ENCODE data around the gene GABRG3.

Gene GABRG3

GRCh38 chr15:27088584-27089232, 117.7 kb downstream of the GABRG3 start:
- no peaks in the 10 kb centered on the region for H3K4me1 Mint-ChIP-seq (ENCODE audit: low read depth)
- no peak overlapping the region for H3K27ac Mint-ChIP-seq
- no peak overlapping the region for H3K4me3 Mint-ChIP-seq
- H3K36me3 Mint-ChIP-seq (ENCODE audit: low read depth): no peaks in the 10 kb centered on the region
- H3K9me3 Mint-ChIP-seq: peaks cover 23% of the 10 kb centered on the region
- no peaks in the 10 kb centered on the region for H3K27me3 Mint-ChIP-seq (ENCODE audit: low read depth)

DNA sequence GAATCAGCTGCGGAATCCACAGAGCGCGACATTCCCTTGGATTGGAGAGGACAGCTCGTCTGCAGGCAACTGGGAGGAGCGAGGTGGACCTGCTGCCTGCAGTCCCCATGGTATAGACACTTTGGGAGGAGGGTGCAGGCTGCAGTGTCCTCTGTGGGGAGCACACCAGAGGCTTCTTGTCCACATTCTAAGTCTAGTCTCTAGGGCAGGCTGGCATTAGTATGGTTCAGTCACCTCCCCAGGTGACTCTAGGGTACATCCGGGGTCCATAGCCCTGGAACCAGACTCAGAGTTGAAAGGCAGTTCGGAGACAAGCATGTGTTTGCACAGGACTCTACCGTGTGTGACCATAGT, 118.2 kb downstream of the GABRG3 start:
- H3K4me1 Mint-ChIP-seq (ENCODE audit: low read depth): no peaks in the 10 kb centered on the region
- H3K27me3 Mint-ChIP-seq (ENCODE audit: low read depth): no peaks in the 10 kb centered on the region
- no peak overlapping the region for H3K27ac Mint-ChIP-seq
- no peaks in the 10 kb centered on the region for H3K36me3 Mint-ChIP-seq (ENCODE audit: low read depth)
- H3K9me3 Mint-ChIP-seq: peaks cover 23% of the 10 kb centered on the region
- H3K4me3 Mint-ChIP-seq: no peak overlapping the region

GRCh38 chr15:27089676-27090075, 118.7 kb downstream of the GABRG3 start:
- Mint-ChIP-seq H3K4me1 (ENCODE audit: low read depth) (no peaks in the 10 kb centered on the region), H3K27ac (no peak overlapping the region), H3K4me3 (no peak overlapping the region), H3K36me3 (ENCODE audit: low read depth) (no peaks in the 10 kb centered on the region), H3K27me3 (ENCODE audit: low read depth) (no peaks in the 10 kb centered on the region), H3K9me3 (peaks cover 23% of the 10 kb centered on the region)

DNA sequence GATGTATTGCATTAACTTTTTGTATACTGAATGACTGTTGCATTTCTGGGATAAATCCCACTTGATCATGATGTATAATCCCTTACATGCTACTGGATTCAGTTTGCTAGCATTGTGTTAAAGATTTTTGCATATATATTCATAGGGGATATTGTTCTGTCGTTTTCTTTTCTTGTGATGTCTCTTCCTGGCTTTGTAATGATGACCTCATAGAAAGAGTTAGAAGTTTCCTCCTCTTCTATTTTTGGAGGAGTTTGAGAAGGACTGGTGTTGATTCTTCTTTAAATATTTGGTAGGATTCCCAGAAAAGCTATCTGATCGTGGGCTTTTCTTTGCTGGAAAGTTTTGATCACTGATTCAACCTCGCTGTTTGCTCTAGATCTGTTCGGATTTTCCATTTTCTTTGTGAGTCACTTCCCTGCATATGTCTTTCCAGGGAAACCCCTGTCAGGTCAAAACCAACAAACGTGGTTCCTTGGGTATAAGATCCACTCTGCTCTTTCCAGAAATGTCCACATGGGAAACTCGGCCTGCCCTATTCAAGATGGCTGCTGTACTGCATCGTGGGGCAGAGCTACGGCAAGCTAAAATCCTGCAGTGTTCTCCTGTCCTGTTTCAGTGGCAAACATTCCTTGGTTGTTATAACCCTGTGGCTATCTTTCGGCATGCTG, 120.4 kb downstream of the GABRG3 start:
- H3K9me3 Mint-ChIP-seq: peaks cover 30% of the 10 kb centered on the region
- no peak overlapping the region for H3K4me3 Mint-ChIP-seq
- no peaks in the 10 kb centered on the region for H3K27me3 Mint-ChIP-seq (ENCODE audit: low read depth)
- no peak overlapping the region for H3K27ac Mint-ChIP-seq
- H3K36me3 Mint-ChIP-seq (ENCODE audit: low read depth): no peaks in the 10 kb centered on the region
- H3K4me1 Mint-ChIP-seq (ENCODE audit: low read depth): no peaks in the 10 kb centered on the region

DNA sequence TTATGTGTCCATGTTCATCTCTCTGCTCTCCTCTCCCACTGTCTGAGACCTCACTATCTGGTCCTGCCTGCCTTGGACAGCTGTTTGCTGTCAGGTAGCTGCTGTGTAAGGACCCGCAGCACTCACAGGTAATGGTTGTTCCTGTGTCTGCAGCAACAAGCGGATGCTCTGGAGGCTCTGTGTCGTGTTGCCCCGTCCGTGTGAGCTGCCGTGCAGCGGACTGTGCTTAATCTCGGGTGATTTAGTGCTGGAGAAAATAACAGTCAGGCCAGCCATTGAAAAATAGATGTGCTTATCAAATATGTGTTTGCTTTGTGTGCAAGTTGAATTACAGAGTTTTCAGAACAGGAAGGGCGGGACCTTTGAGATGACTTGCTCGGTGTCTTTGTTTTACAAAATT, 121.4 kb downstream of the GABRG3 start:
- Mint-ChIP-seq H3K36me3 (ENCODE audit: low read depth) (no peaks in the 10 kb centered on the region), H3K4me1 (ENCODE audit: low read depth) (no peaks in the 10 kb centered on the region), H3K9me3 (peaks cover 32% of the 10 kb centered on the region), H3K27me3 (ENCODE audit: low read depth) (no peaks in the 10 kb centered on the region), H3K27ac (no peak overlapping the region), H3K4me3 (no peak overlapping the region)

DNA sequence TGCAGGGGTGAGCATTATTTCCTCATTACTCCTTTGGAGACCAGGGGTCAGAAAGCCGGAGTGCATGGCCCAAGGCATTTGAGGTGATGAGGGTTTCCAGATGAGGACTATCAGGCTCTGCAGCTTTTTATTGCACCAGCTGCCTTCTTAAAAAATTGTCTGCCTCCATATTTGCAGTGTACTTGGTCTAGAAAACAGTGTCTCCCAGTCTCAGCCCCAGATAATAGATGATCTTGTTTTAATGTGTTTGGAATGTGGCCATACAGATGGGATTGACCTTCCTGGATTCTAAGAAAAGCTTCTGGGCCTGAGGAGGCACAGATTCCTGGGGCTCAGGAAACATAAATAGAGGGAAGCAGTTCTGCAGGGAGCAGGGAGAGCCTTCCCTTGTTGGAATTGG, 123.3 kb downstream of the GABRG3 start:
- no peaks in the 10 kb centered on the region for H3K4me1 Mint-ChIP-seq (ENCODE audit: low read depth)
- no peaks in the 10 kb centered on the region for H3K36me3 Mint-ChIP-seq (ENCODE audit: low read depth)
- peaks cover 39% of the 10 kb centered on the region for H3K9me3 Mint-ChIP-seq
- no peaks in the 10 kb centered on the region for H3K27me3 Mint-ChIP-seq (ENCODE audit: low read depth)
- H3K4me3 Mint-ChIP-seq: no peak overlapping the region
- H3K27ac Mint-ChIP-seq: no peak overlapping the region

- H3K36me3 Mint-ChIP-seq (ENCODE audit: low read depth): no peaks in the 10 kb centered on the region
- no peaks in the 10 kb centered on the region for H3K27me3 Mint-ChIP-seq (ENCODE audit: low read depth)
- peaks cover 45% of the 10 kb centered on the region for H3K9me3 Mint-ChIP-seq
- H3K4me1 Mint-ChIP-seq (ENCODE audit: low read depth): no peaks in the 10 kb centered on the region
- no peak overlapping the region for H3K4me3 Mint-ChIP-seq
- no peak overlapping the region for H3K27ac Mint-ChIP-seq
These were observed 125.1 kb downstream of the GABRG3 start for GRCh38 chr15:27095886-27096624.

DNA sequence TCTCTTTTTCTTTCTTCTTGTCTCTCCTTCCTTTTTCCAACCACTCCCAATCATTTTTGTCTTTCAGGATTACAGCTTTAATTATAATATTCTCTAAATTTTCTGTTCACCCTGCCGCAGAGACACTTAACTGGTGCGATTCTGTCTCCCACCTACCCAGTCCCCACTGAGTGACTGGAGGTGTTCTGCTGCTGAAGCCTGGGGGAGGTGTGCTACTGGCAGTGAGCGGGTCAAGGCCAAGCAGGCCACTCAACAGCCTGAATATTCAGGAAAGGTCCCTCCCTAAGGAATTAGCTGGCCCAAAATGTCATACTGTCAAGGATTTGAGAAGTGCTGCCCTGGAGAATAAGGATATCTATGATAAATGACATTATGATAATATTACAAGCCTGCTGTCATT, 126.5 kb downstream of the GABRG3 start:
- Mint-ChIP-seq H3K27me3 (ENCODE audit: low read depth) (no peaks in the 10 kb centered on the region), H3K27ac (no peak overlapping the region), H3K9me3 (peaks cover 39% of the 10 kb centered on the region), H3K4me3 (no peak overlapping the region), H3K36me3 (ENCODE audit: low read depth) (no peaks in the 10 kb centered on the region), H3K4me1 (ENCODE audit: low read depth) (no peaks in the 10 kb centered on the region)

DNA sequence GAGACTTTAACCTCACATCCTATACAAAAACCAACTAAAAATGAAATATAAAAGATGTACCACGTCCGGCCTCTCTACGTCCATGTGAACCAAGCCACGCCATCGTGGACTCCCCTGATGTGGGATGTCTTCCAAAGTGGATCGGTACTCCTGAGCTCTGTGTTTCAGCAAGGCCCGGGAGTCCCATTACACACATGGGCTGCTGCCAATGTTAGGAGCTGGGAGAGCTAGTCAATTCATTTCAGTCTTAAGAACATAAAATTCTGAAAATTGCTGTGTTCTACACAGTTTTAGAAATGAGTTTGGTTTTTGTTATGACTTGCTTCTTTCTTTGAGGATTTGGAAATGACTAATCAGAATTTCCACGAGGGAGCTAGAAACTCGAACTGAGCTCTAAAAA, 131.0 kb downstream of the GABRG3 start:
- no peak overlapping the region for H3K27ac Mint-ChIP-seq
- H3K36me3 Mint-ChIP-seq (ENCODE audit: low read depth): no peaks in the 10 kb centered on the region
- no peaks in the 10 kb centered on the region for H3K4me1 Mint-ChIP-seq (ENCODE audit: low read depth)
- H3K4me3 Mint-ChIP-seq: no peak overlapping the region
- H3K27me3 Mint-ChIP-seq (ENCODE audit: low read depth): no peaks in the 10 kb centered on the region
- peaks cover 28% of the 10 kb centered on the region for H3K9me3 Mint-ChIP-seq

DNA sequence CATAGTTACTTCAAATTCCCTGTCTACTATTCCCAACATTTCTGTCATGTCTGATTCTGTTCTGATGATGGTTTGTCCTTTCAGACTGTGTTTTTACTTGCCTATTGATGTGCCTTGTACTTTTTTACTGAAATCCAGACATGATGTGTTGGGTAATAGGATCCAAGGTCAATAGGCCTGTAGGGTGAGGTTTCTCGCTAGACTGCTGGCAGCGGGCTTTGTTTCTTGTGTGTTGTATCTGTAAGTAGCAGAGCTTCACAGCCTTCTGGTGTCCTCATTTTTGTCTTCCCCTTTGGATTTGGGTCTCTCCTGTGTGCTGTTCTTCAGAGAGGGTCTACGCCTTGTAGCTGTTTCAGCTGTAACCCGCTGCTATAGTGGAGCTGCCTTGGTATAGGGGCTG, 140.3 kb downstream of the GABRG3 start:
- Mint-ChIP-seq H3K27me3 (ENCODE audit: low read depth) (no peaks in the 10 kb centered on the region), H3K27ac (no peak overlapping the region), H3K4me1 (ENCODE audit: low read depth) (no peaks in the 10 kb centered on the region), H3K9me3 (peaks cover 22% of the 10 kb centered on the region), H3K4me3 (no peak overlapping the region), H3K36me3 (ENCODE audit: low read depth) (no peaks in the 10 kb centered on the region)

GRCh38 chr15:27114473-27114872, 143.5 kb downstream of the GABRG3 start:
- no peaks in the 10 kb centered on the region for H3K4me1 Mint-ChIP-seq (ENCODE audit: low read depth)
- no peak overlapping the region for H3K4me3 Mint-ChIP-seq

DNA sequence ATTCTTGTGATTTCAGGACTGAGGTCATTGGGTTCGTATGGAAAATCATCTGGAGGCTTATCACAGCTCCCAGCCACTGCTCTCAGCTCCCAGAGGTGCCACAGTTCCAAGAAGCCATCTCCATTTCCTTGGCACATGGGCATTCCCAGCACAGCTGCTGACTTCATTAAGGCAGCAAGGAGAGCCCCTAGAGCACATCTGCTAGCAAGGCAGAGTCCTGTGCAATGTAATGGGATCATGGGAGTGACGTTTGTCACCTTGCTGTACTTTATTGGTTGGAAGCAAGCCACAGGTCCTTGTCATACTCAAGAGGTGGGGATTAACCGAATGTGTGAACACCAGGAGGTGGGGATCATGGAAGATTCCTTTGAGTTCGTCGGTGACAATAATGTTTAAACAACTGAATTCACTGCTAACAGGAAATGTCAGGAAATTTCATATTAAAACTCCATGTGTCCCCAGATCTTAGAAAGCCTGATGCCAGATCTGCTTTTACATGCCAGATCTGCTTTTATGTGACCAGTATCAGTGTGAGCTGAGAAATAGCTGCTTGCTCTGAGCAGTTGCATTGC, 148.8 kb downstream of the GABRG3 start:
- Mint-ChIP-seq H3K9me3 (peaks cover 30% of the 10 kb centered on the region), H3K4me3 (no peak overlapping the region), H3K27ac (no peak overlapping the region), H3K36me3 (ENCODE audit: low read depth) (no peaks in the 10 kb centered on the region), H3K27me3 (ENCODE audit: low read depth) (no peaks in the 10 kb centered on the region), H3K4me1 (ENCODE audit: low read depth) (no peaks in the 10 kb centered on the region)

More at GRCh38 chr15:27114473-27114872, 143.5 kb downstream of the GABRG3 start:
- Mint-ChIP-seq H3K27ac (no peak overlapping the region), H3K9me3 (peaks cover 29% of the 10 kb centered on the region), H3K27me3 (ENCODE audit: low read depth) (no peaks in the 10 kb centered on the region), H3K36me3 (ENCODE audit: low read depth) (no peaks in the 10 kb centered on the region)

DNA sequence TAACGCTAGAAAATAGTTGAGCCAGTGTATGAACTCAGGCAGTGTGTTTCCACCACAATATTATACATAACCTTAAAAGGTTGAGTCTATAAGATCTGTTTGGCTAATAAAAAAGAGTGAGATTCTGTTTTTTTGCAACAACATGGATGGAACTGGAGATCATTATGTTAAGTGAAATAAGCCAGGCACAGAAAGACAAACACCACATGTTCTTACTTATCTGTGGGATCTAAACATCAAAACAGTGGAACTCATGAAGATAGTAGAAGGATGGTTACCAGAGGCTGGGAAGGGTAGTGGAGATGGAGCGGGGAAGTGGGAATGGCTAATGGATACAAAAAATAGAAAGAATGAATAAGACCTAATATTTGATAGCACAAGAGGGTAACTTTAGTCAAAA, 150.7 kb downstream of the GABRG3 start:
- Mint-ChIP-seq H3K36me3 (ENCODE audit: low read depth) (no peaks in the 10 kb centered on the region), H3K9me3 (peaks cover 31% of the 10 kb centered on the region), H3K27ac (no peak overlapping the region), H3K4me1 (ENCODE audit: low read depth) (no peaks in the 10 kb centered on the region), H3K4me3 (no peak overlapping the region), H3K27me3 (ENCODE audit: low read depth) (no peaks in the 10 kb centered on the region)

- peaks cover 34% of the 10 kb centered on the region for H3K9me3 Mint-ChIP-seq
- no peaks in the 10 kb centered on the region for H3K27me3 Mint-ChIP-seq (ENCODE audit: low read depth)
- no peak overlapping the region for H3K27ac Mint-ChIP-seq
- no peak overlapping the region for H3K4me3 Mint-ChIP-seq
- H3K4me1 Mint-ChIP-seq (ENCODE audit: low read depth): no peaks in the 10 kb centered on the region
- no peaks in the 10 kb centered on the region for H3K36me3 Mint-ChIP-seq (ENCODE audit: low read depth)
These were observed 152.3 kb downstream of the GABRG3 start for GRCh38 chr15:27123291-27123690.

DNA sequence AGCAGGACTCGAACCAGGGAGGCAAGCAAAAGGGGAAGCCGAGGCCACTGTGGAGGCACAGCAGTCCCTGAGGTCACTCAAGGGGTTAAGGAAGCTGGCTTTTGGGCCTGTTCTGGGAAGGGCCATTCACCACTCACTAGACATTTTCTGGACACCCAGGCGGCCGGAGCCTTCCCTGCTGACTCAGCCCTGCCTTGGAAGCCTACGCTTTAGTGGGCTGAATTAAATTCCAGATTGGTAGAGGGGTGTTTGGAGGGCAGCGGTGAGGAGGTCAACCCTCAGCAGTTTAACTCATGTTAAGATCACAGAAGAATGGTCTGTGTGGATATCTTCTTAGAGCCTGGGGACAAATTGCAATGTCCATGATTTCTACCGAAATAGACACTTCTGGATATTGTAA, 152.8 kb downstream of the GABRG3 start:
- Mint-ChIP-seq H3K36me3 (ENCODE audit: low read depth) (no peaks in the 10 kb centered on the region), H3K27me3 (ENCODE audit: low read depth) (no peaks in the 10 kb centered on the region), H3K4me3 (no peak overlapping the region), H3K9me3 (peaks cover 33% of the 10 kb centered on the region), H3K4me1 (ENCODE audit: low read depth) (no peaks in the 10 kb centered on the region), H3K27ac (no peak overlapping the region)
